T-helper 22 cell (primary cell): ENCODE results near the gene WLS.

ENCODE experiments used
- DNase-seq: peaks from one replicate; pipeline ENCODE4 v3.0.0-alpha.2; 2020; ENCODE audit warnings: low read depth

The WLS gene

GRCh38 chr1:68085752-68086151, 146.6 kb downstream of the WLS start:
- DNase-seq, result no peak

- DNase-seq, result no peak
Measured at GRCh38 chr1:68083686-68084085, 148.6 kb downstream of the WLS start.

- DNase-seq, result no peak
Measured at GRCh38 chr1:68081775-68082283, 150.5 kb downstream of the WLS start.

GRCh38 chr1:68078647-68079046, 153.7 kb downstream of the WLS start:
- DNase-seq, result no peak
